NCI-H2227 treated with DMSO at 0.1 percent for 48 hours (cell line): ENCODE data around the gene STAB1.

Source experiments
- DNase-seq: peaks from one replicate; lab custom pipeline; 2025; lab: John Stamatoyannopoulos, UW

STAB1 gene

GRCh38 chr3:52534281-52535183, 39.4 kb downstream of the STAB1 start:
- DNase-seq, result peak; percentile 12

GRCh38 chr3:52535411-52536111, 40.4 kb downstream of the STAB1 start:
- no peak for DNase-seq

- no peak for DNase-seq
Measured at GRCh38 chr3:52536112-52536368, 40.9 kb downstream of the STAB1 start.

GRCh38 chr3:52536369-52537164, 41.4 kb downstream of the STAB1 start, which contains the start of gene UQCC5:
Gene UQCC5 (plus strand): TSS chr3:52536605. CDS start chr3:52536756, 151 bp downstream.
- peak; percentile 86 for DNase-seq

- no peak for DNase-seq
Measured at GRCh38 chr3:52537165-52537620, 42.1 kb downstream of the STAB1 start.

- DNase-seq, result no peak
Measured at GRCh38 chr3:52537726-52538421, 42.7 kb downstream of the STAB1 start.

GRCh38 chr3:52539010-52539653, 44.0 kb downstream of the STAB1 start:
- DNase-seq, result no peak

GRCh38 chr3:52541050-52541449, 45.9 kb downstream of the STAB1 start:
- no peak for DNase-seq

- DNase-seq, result no peak
Measured at GRCh38 chr3:52544937-52545336, 49.8 kb downstream of the STAB1 start.

GRCh38 chr3:52546111-52546901, 51.2 kb downstream of the STAB1 start:
- DNase-seq, result no peak

- DNase-seq, result no peak
Measured at GRCh38 chr3:52547143-52547542, 52.0 kb downstream of the STAB1 start.

- DNase-seq, result no peak
Measured at GRCh38 chr3:52551118-52551517, 56.0 kb downstream of the STAB1 start.

- DNase-seq, result no peak
Measured at GRCh38 chr3:52552089-52552488, 57.0 kb downstream of the STAB1 start.

- no peak for DNase-seq
Measured at GRCh38 chr3:52554026-52554755, 59.1 kb downstream of the STAB1 start.

- no peak for DNase-seq
Measured at GRCh38 chr3:52555056-52555455, 59.9 kb downstream of the STAB1 start.

GRCh38 chr3:52557011-52557960, 62.1 kb downstream of the STAB1 start:
- DNase-seq, result no peak

- DNase-seq, result no peak
Measured at GRCh38 chr3:52558436-52558835, 63.3 kb downstream of the STAB1 start.

GRCh38 chr3:52561028-52561747, 66.0 kb downstream of the STAB1 start:
- no peak for DNase-seq
